AG09319 (cell line): ENCODE data around the gene SAMD1.

Source experiments
- DNase-seq: peaks from one replicate; pipeline ENCODE4 v3.0.0-alpha.2; 2010; ENCODE audit warnings: low read depth; ENCODE audit errors: extremely low read depth
- CTCF ChIP-seq: IDR thresholded peaks from 2 replicates; pipeline ENCODE4 v1.5.1; 2011; ENCODE audit warnings: low read depth, mild to moderate bottlenecking, inconsistent platforms, low read length, moderate library complexity

SAMD1 gene

GRCh38 chr19:14066134-14066533 lies 24.4 kb downstream of the SAMD1 start:
- TF ChIP-seq CTCF: no peak

GRCh38 chr19:14063105-14063504 lies 27.4 kb downstream of the SAMD1 start:
- DNase-seq: no peak
- no peak for TF ChIP-seq CTCF

More at GRCh38 chr19:14066134-14066533, 24.4 kb downstream of the SAMD1 start:
- no peak for DNase-seq

GRCh38 chr19:14062558-14062855 lies 28.0 kb downstream of the SAMD1 start:
- DNase-seq: no peak
- no peak for TF ChIP-seq CTCF

- no peak for DNase-seq
- no peak for TF ChIP-seq CTCF
These were observed 28.6 kb downstream of the SAMD1 start, which contains the start of gene PALM3 for GRCh38 chr19:14061751-14062557. Gene PALM3, minus strand, starts transcription at chr19:14062076. Its CDS starts 96 bp downstream, at chr19:14061980.

- no peak for TF ChIP-seq CTCF
- DNase-seq: no peak
These were observed 29.3 kb downstream of the SAMD1 start for GRCh38 chr19:14061081-14061749.

- DNase-seq: no peak
- no peak for TF ChIP-seq CTCF
These were observed 30.8 kb downstream of the SAMD1 start for GRCh38 chr19:14059652-14060155.

GRCh38 chr19:14059093-14059480 lies 31.5 kb downstream of the SAMD1 start:
- no peak for DNase-seq
- peak; percentile 69 for TF ChIP-seq CTCF
